GM12878 (cell line): Measurements from ENCODE around the gene OR1B1. TPM values are rescaled to one million over a fixed set of nuclear protein-coding genes. Genes with fewer than 3 reads are reported as not detected.
"Not testable (repeated sequence)": the region's sequence is repeated elsewhere in the genome, so short reads cannot be mapped to it uniquely, and the experiment has no call there.

Source experiments
- ATAC-seq: fragments of 200-7000 bp; cut with Tn5 transposase; 3 replicates; pipeline ENCODE4 v1.9.1; 2020; ENCODE audit warnings: mild to moderate bottlenecking, moderate library complexity
- BruUV-seq: library from RNA; stranded (reverse); fragments of 400-500 nt; replicated peaks from 2 replicates; lab custom pipeline; 2021; lab: Mats Ljungman, UMichigan
- CTCF ChIA-PET: fragments of 300-600 bp; sonication (Branson Sonifier 250); formaldehyde crosslinking; extraction: SDS; loops from one replicate; lab custom pipeline; 2021; ENCODE audit warnings: inconsistent platforms; lab: Yijun Ruan, JAX
- POLR2A ChIA-PET: fragments of 350-600 bp; formaldehyde crosslinking; extraction: SDS; loops from one replicate; lab custom pipeline; 2021; ENCODE audit warnings: inconsistent platforms; lab: Charles Lee
- RAD21 ChIA-PET: fragments of 300-600 bp; sonication (Branson Sonifier 250); formaldehyde crosslinking; loops from one replicate; lab custom pipeline; 2023; ENCODE audit warnings: antibody characterized with exemption; ENCODE audit not compliant: unreplicated experiment; lab: Charles Lee
- SMC1A ChIA-PET: fragments of 300-600 bp; sonication (Branson Sonifier 250); formaldehyde crosslinking; loops from one replicate; lab custom pipeline; 2023; ENCODE audit not compliant: unreplicated experiment, uncharacterized antibody; lab: Charles Lee
- DNase-seq: peaks from one replicate; pipeline ENCODE4 v3.0.0-alpha.2; 2011; ENCODE audit warnings: low read depth, low spot score
- FAIRE-seq: peaks from 3 replicates; lab custom pipeline; 2011; peaks lifted over from hg19 to GRCh38; lab: Jason Lieb, UNC
- H2AFZ ChIP-seq: 2 replicates; pipeline ENCODE4 v1.6.0; 2011; ENCODE audit warnings: low read depth, low read length, control low read depth; ENCODE audit not compliant: control insufficient read depth
- H3K27ac ChIP-seq: 2 replicates; pipeline ENCODE4 v1.5.1; 2011; ENCODE audit warnings: control low read depth; ENCODE audit not compliant: control insufficient read depth, insufficient read depth
- H3K27me3 ChIP-seq, 2 experiments: replicated peaks in 1 of 2; 2 replicates each; pipeline versions ENCODE4 v1.6.0 to v1.6.1; 2011; ENCODE audit warnings: low read length in 1 of 2; ENCODE audit not compliant: control insufficient read depth in 2 of 2, insufficient read depth in 2 of 2
- H3K36me3 ChIP-seq, 2 experiments: 2 replicates each; pipeline ENCODE4 v1.5.1; 2011; ENCODE audit warnings: low read length in 1 of 2; ENCODE audit not compliant: control insufficient read depth in 2 of 2, insufficient read depth in 2 of 2
- H3K4me1 ChIP-seq: 2 replicates; pipeline ENCODE4 v1.6.1; 2011; ENCODE audit warnings: mild to moderate bottlenecking, low read length, moderate library complexity, mixed read lengths; ENCODE audit not compliant: control insufficient read depth, insufficient read depth
- H3K4me2 ChIP-seq: 2 replicates; pipeline ENCODE4 v1.6.0; 2011; ENCODE audit warnings: control low read depth; ENCODE audit not compliant: control insufficient read depth, insufficient read depth
- H3K4me3 ChIP-seq: fragments of 200-600 bp; sonication (generic); 2 replicates; pipeline ENCODE4 v1.5.1; 2016
- H3K79me2 ChIP-seq: 2 replicates; pipeline ENCODE4 v1.6.0; 2011; ENCODE audit warnings: low read length; ENCODE audit not compliant: control insufficient read depth, insufficient read depth
- H3K9ac ChIP-seq: 2 replicates; pipeline ENCODE4 v1.8.0; 2011; ENCODE audit warnings: low read length, control low read depth, mixed read lengths; ENCODE audit not compliant: control insufficient read depth, insufficient read depth
- H3K9me3 ChIP-seq: replicated peaks from 3 replicates; pipeline ENCODE4 v1.5.1; 2011; ENCODE audit warnings: mild to moderate bottlenecking, low read length; ENCODE audit not compliant: control insufficient read depth, insufficient read depth
- H4K20me1 ChIP-seq: 2 replicates; pipeline ENCODE4 v1.6.0; 2011; ENCODE audit not compliant: control insufficient read depth, insufficient read depth
- ASH2L ChIP-seq: fragments of 300-600, 200-600 bp; sonication (generic); IDR thresholded peaks from 2 replicates; pipeline ENCODE4 v1.6.1; 2017; ENCODE audit warnings: low read depth, mild to moderate bottlenecking, borderline replicate concordance
- DPF2 ChIP-seq: fragments of 450-650 bp; IDR thresholded peaks from 2 replicates; pipeline ENCODE4 v1.6.1; 2017; ENCODE audit warnings: mild to moderate bottlenecking
- E4F1 ChIP-seq: fragments of 450-650 bp; IDR thresholded peaks from 2 replicates; pipeline ENCODE4 v1.6.1; 2018; ENCODE audit warnings: borderline replicate concordance, mild to moderate bottlenecking; ENCODE audit not compliant: partially characterized antibody
- EGR1 ChIP-seq, 2 experiments: IDR thresholded peaks; 1 replicate in 1 of 2; 2 replicates in 1 of 2; pipeline ENCODE4 v1.6.1; 2011 to 2012; ENCODE audit warnings: low read depth in 2 of 2, low read length in 2 of 2, borderline replicate concordance in 1 of 2, mild to moderate bottlenecking in 1 of 2, moderate library complexity in 1 of 2
- HDAC2 ChIP-seq: fragments of 200-600 bp; sonication (generic); IDR thresholded peaks from 2 replicates; pipeline ENCODE4 v1.6.1; 2017
- POLR2AphosphoS2 ChIP-seq: IDR thresholded peaks from 2 replicates; pipeline ENCODE4 v1.6.1; 2011; ENCODE audit warnings: low read depth, mild to moderate bottlenecking, low read length, improper control_type of control experiment, moderate library complexity
- RAD21 ChIP-seq: IDR thresholded peaks from 2 replicates; pipeline ENCODE4 v1.6.1; 2011; ENCODE audit warnings: mild to moderate bottlenecking, low read depth, low read length, moderate library complexity; ENCODE audit not compliant: insufficient read depth
- WGBS: methylation state at CpG from one replicate; pipeline ENCODE4 v1.1.6; 2016; ENCODE audit warnings: low lambda C conversion rate; ENCODE audit not compliant: insufficient replicate concordance, insufficient coverage; ENCODE audit errors: missing lambda C conversion rate; 5-methylcytosine and 5-hydroxymethylcytosine counted together
- in situ Hi-C: fragments of 300-500 bp; cut with MboI; formaldehyde crosslinking; loops from 9 replicates; pipeline ENCODE4 v1.14.3; 2018; ENCODE audit warnings: mixed read lengths
- intact Hi-C: fragments of 100-400 bp; cut with micrococcal nuclease; formaldehyde crosslinking; loops from one replicate; pipeline ENCODE4 v1.14.2; 2022; ENCODE audit not compliant: unreplicated experiment
- polyA plus RNA-seq, 11 experiments: library from polyadenylated mRNA; depleted of rRNA in 4 of 11; unstranded in 6 of 11; stranded (reverse) in 5 of 11; fragments of >200 nt; fragmentation: Nextera tagmentation in 4 of 11; fragmentation: Illumina TruSeq in 1 of 11; extraction: Ambion mirVana in 4 of 11; extraction: Trizol in 1 of 11; gene quantifications; 1 replicate in 1 of 11; 2 replicates in 10 of 11; pipeline versions ENCODE4 v1.2.1 to v1.2.3, GENCODE V29; 2011 to 2016; ENCODE audit warnings: inconsistent platforms in 2 of 11, missing spikeins in 2 of 11, low read depth in 1 of 11
- total RNA-seq, 4 experiments: library from RNA; depleted of rRNA in 3 of 4; stranded (reverse); fragments of >200 nt in 3 of 4; fragmentation: Illumina TruSeq in 1 of 4; extraction: Trizol in 1 of 4; gene quantifications; 2 replicates each; pipeline versions ENCODE4 v1.2.1 to v1.2.3, GENCODE V29; 2013 to 2021

OR1B1 gene
- total and polyA plus RNA-seq, 10 of the 15 experiments (the other 5 are each of a cell fraction or from before 2014, with no cell fraction given), result not detected

DNA sequence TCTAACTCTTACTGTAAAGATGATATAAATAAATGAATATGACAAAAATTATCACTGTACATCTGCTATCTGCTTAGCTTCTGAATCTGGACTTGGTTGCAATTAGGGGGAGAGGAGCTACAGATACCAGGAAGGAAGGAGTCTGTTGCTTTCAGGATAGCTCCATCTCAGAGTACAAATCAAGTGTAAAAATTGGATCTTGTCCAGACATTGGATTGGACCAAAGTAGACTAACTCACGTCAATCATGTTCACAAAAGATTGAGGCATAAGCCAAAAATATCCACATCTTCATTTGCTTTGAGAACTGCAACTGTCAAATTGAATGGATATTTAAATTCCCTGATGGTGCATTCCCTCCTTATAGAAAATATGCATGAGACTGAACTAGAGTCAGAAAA lies 51.7 kb downstream of the OR1B1 start:
- no peak overlapping the region for H3K9ac ChIP-seq
- FAIRE-seq (no peak), ATAC-seq (no peak), DNase-seq (no peak)
- no peaks in the 10 kb centered on the region for H3K9me3 ChIP-seq
- no TSS peak for BruUV-seq
- H2AFZ ChIP-seq, result no peak overlapping the region
- H3K4me2 ChIP-seq, result no peak overlapping the region
- in situ Hi-C loops, result no loop called here
- no peaks in the 10 kb centered on the region for H4K20me1 ChIP-seq
- no peak overlapping the region for H3K4me3 ChIP-seq
- 0% methylated on average over 1 of the region's 1 CpG for WGBS
- CTCF ChIA-PET, result interaction anchor here (0.6 to 0.7 kb wide), 2 partner anchors 15 to 182 kb away, joined by 3 to 4 read pairs; no protein-coding TSS in a partner anchor
- no peak overlapping the region for H3K27ac ChIP-seq
- no peaks in the 10 kb centered on the region for H3K36me3 ChIP-seq
- TF ChIP-seq ASH2L, result no peak
- TF ChIP-seq EGR1 (IDR thresholded peaks at IDR 0.05; ENCODE audit: borderline replicate concordance in 1 of 2, low read depth in 2 of 2, low read length in 2 of 2), result no peak
- no peak for TF ChIP-seq POLR2AphosphoS2
- no peak for TF ChIP-seq RAD21
- no peak for TF ChIP-seq E4F1
- TF ChIP-seq HDAC2, result no peak
- no peak for TF ChIP-seq DPF2
- SMC1A ChIA-PET, result interaction anchor here (1.0 kb wide), 1 partner anchor 141 kb away, joined by 3 read pairs; no protein-coding TSS in a partner anchor
- no peaks in the 10 kb centered on the region for H3K4me1 ChIP-seq
- no peaks in the 10 kb centered on the region for H3K79me2 ChIP-seq
- RAD21 ChIA-PET, result interaction anchor here (0.6 kb wide), 1 partner anchor 732 kb away, joined by 3 read pairs; no protein-coding TSS in a partner anchor
- no peaks in the 10 kb centered on the region; a peak in 1 of 4 replicates for H3K27me3 ChIP-seq
- intact Hi-C loops, result no loop called here
- POLR2A ChIA-PET, result no interaction called here

DNA sequence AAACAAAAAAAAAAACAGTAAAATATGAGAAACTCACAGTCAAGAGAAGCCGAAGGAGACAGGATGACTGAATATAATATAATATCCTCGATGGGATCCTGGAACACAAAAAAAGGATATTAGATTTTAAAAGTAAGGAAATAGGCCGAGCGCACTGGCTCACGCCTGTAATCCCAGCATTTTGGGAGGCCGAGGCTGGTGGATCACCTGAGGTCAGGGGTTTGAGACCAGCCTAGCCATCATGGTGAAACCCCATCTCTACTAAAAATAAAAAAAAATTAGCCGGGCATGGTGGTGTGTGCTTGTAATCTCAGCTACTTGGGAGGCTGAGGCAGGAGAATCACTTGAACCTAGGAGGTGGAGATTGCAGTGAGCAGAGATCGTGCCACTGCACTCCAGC lies 74.1 kb downstream of the OR1B1 start, which contains the start of gene OR1L8:
TSS of gene OR1L8 (minus strand) at position 101 of the 400 bp plus-strand sequence. CDS start 14,907 bp downstream, outside the sequence.
- H3K79me2 ChIP-seq, H3K9me3 ChIP-seq, H3K4me1 ChIP-seq, in situ Hi-C loops, H3K27ac ChIP-seq, SMC1A ChIA-PET, H4K20me1 ChIP-seq, H3K27me3 ChIP-seq, BruUV-seq, RAD21 ChIA-PET, H3K36me3 ChIP-seq, FAIRE-seq, POLR2A ChIA-PET, H3K4me3 ChIP-seq, H3K9ac ChIP-seq, DNase-seq, H3K4me2 ChIP-seq, H2AFZ ChIP-seq, intact Hi-C loops, ATAC-seq: not testable (repeated sequence)
- WGBS, result 43% methylated on average over 8 of the region's 8 CpGs
- CTCF ChIA-PET, result interaction anchor here (1.0 kb wide), 1 partner anchor 10 kb away, joined by 3 read pairs; no protein-coding TSS in a partner anchor
